SK-N-SH (cell line): ENCODE results near the gene OSBPL10. TPM values are rescaled to one million over a fixed set of nuclear protein-coding genes. Genes with fewer than 3 reads are reported as not detected.

Experiments used
- CTCF ChIA-PET: fragments of 300-600, 350-600 bp; formaldehyde crosslinking; extraction: SDS; loops from one replicate; lab custom pipeline; 2021; lab: Yijun Ruan, JAX
- POLR2A ChIA-PET: fragments of 350-600 bp; sonication (Branson Sonifier 250); formaldehyde crosslinking; extraction: SDS; loops from one replicate; lab custom pipeline; 2020; ENCODE audit warnings: antibody characterized with exemption, inconsistent platforms; lab: Yijun Ruan, JAX
- DNase-seq: peaks from one replicate; pipeline ENCODE4 v3.0.0; 2012
- H2AFZ ChIP-seq: fragments of 200-600 bp; sonication (generic); 2 replicates; pipeline ENCODE4 v1.8.1; 2016; ENCODE audit warnings: antibody characterized with exemption, mild to moderate bottlenecking, low read depth
- H3F3A ChIP-seq: fragments of 200-600 bp; sonication (generic); replicated peaks from 2 replicates; pipeline ENCODE3; 2016; ENCODE audit warnings: antibody characterized with exemption, mild to moderate bottlenecking; ENCODE audit not compliant: insufficient read depth
- H3K27ac ChIP-seq, 2 experiments: fragments of 200-500 bp in 1 of 2; fragments of 200-600 bp in 1 of 2; sonication (Bioruptor generic) in 1 of 2; sonication (generic), shearing (Covaris generic) in 1 of 2; 2 replicates each; pipeline versions ENCODE4 v1.5.1 to v1.6.1; 2014 to 2016; ENCODE audit warnings: low read depth in 2 of 2, inconsistent platforms in 1 of 2, low read length in 1 of 2, mild to moderate bottlenecking in 1 of 2, mixed read lengths in 1 of 2
- H3K27me3 ChIP-seq: fragments of 200-600 bp; sonication (generic), shearing (Covaris generic); 2 replicates; pipeline ENCODE4 v1.6.1; 2016; ENCODE audit warnings: mixed run types; ENCODE audit not compliant: insufficient read depth
- H3K36me3 ChIP-seq, 2 experiments: fragments of 200-500 bp in 1 of 2; fragments of 200-600 bp in 1 of 2; sonication (Bioruptor generic) in 1 of 2; sonication (generic) in 1 of 2; replicated peaks in 1 of 2; 2 replicates each; pipeline versions ENCODE3 to v1.5.1; 2014 to 2016; ENCODE audit warnings: low read length in 1 of 2, mild to moderate bottlenecking in 1 of 2; ENCODE audit not compliant: insufficient read depth in 2 of 2, control insufficient read depth in 1 of 2
- H3K4me1 ChIP-seq, 2 experiments: fragments of 200-500 bp in 1 of 2; fragments of 200-600 bp in 1 of 2; sonication (Bioruptor generic) in 1 of 2; sonication (generic), shearing (Covaris generic) in 1 of 2; 2 replicates each; pipeline versions ENCODE4 v1.5.1 to v1.6.1; 2014 to 2016; ENCODE audit warnings: low read depth in 1 of 2, low read length in 1 of 2, mixed run types in 1 of 2; ENCODE audit not compliant: insufficient read depth in 2 of 2, control insufficient read depth in 1 of 2
- H3K4me2 ChIP-seq: fragments of 200-600 bp; sonication (generic), shearing (Covaris generic); 2 replicates; pipeline ENCODE4 v1.6.1; 2017; ENCODE audit warnings: mixed run types
- H3K4me3 ChIP-seq, 2 experiments: fragments of 200-500 bp in 1 of 2; fragments of 200-600 bp in 1 of 2; sonication (Bioruptor generic) in 1 of 2; sonication (generic), shearing (Covaris generic) in 1 of 2; 2 replicates each; pipeline versions ENCODE4 v1.5.1 to v1.8.1; 2014 to 2016; ENCODE audit warnings: low read depth in 2 of 2, inconsistent platforms in 1 of 2, low read length in 1 of 2, mild to moderate bottlenecking in 1 of 2, mixed read lengths in 1 of 2, moderate library complexity in 1 of 2
- H3K79me2 ChIP-seq: fragments of 200-600 bp; sonication (generic); 2 replicates; pipeline ENCODE4 v1.8.1; 2017; ENCODE audit warnings: mild to moderate bottlenecking; ENCODE audit not compliant: insufficient read depth
- H3K9ac ChIP-seq: fragments of 200-600 bp; sonication (generic); 2 replicates; pipeline ENCODE4 v1.6.1; 2017; ENCODE audit warnings: mixed run types
- H3K9me2 ChIP-seq: fragments of 200-600 bp; sonication (generic); 2 replicates; pipeline ENCODE4 v1.6.1; 2017; ENCODE audit warnings: mixed run types
- H3K9me3 ChIP-seq: fragments of 200-600 bp; sonication (generic); 2 replicates; pipeline ENCODE4 v1.6.1; 2017; ENCODE audit warnings: mixed run types, mild to moderate bottlenecking, moderate library complexity
- H4K20me1 ChIP-seq: fragments of 200-600 bp; sonication (generic); 2 replicates; pipeline ENCODE4 v1.6.1; 2017; ENCODE audit warnings: mild to moderate bottlenecking, mixed run types; ENCODE audit not compliant: insufficient read depth
- ELF1 ChIP-seq: IDR thresholded peaks from 2 replicates; pipeline ENCODE4 v1.4.0; 2012
- EP300 ChIP-seq, 2 experiments: IDR thresholded peaks; 2 replicates each; pipeline versions ENCODE4 v1.4.0 to v1.6.1; 2012; ENCODE audit warnings: borderline replicate concordance in 1 of 2, low read depth in 1 of 2, low read length in 1 of 2
- JUND ChIP-seq: IDR thresholded peaks from 2 replicates; pipeline ENCODE4 v1.4.0; 2012
- MXI1 ChIP-seq: IDR thresholded peaks from 2 replicates; pipeline ENCODE4 v1.6.1; 2012; ENCODE audit warnings: mild to moderate bottlenecking, low read depth, low read length, improper control_type of control experiment
- POLR2AphosphoS5 ChIP-seq: IDR thresholded peaks from 2 replicates; pipeline ENCODE4 v1.6.1; 2012; ENCODE audit warnings: low read depth, low read length
- SMC3 ChIP-seq: IDR thresholded peaks from 2 replicates; pipeline ENCODE4 v1.6.1; 2012; ENCODE audit warnings: low read depth, low read length, improper control_type of control experiment
- TCF12 ChIP-seq: IDR thresholded peaks from 2 replicates; pipeline ENCODE4 v1.4.0; 2012
- YY1 ChIP-seq: IDR thresholded peaks from 2 replicates; pipeline ENCODE4 v1.4.0; 2012; ENCODE audit warnings: low read depth, mild to moderate bottlenecking
- ZBTB33 ChIP-seq: IDR thresholded peaks from 2 replicates; pipeline ENCODE4 v1.4.0; 2012; ENCODE audit warnings: low read depth, borderline replicate concordance
- WGBS: methylation state at CpG from one replicate; pipeline ENCODE4 v1.1.6; 2017; ENCODE audit warnings: low lambda C conversion rate; 5-methylcytosine and 5-hydroxymethylcytosine counted together
- polyA plus RNA-seq, 3 experiments: library from polyadenylated mRNA; depleted of rRNA; stranded (reverse); fragments of >200 nt; gene quantifications; 2 replicates each; pipeline ENCODE4 v1.2.3, GENCODE V29; 2012
- TF ChIP-seq, protein P1 (sequence below): fragments of 150-350 bp; IDR thresholded peaks from 2 replicates; pipeline ENCODE4 v1.6.1; 2017; ENCODE audit warnings: antibody characterized with exemption, low read length, low read depth, borderline replicate concordance
- TF ChIP-seq, protein P2 (sequence below): IDR thresholded peaks from 2 replicates; pipeline ENCODE4 v1.6.1; 2012; ENCODE audit warnings: mild to moderate bottlenecking, low read depth, low read length, moderate library complexity
- TF ChIP-seq, protein P3 (sequence below): IDR thresholded peaks from 2 replicates; pipeline ENCODE4 v1.4.0; 2012; ENCODE audit warnings: low read depth, borderline replicate concordance

Gene OSBPL10
- polyA plus RNA-seq, 1 of the 3 experiments (the other 2 are of a cell fraction), result 0.12 TPM

DNA sequence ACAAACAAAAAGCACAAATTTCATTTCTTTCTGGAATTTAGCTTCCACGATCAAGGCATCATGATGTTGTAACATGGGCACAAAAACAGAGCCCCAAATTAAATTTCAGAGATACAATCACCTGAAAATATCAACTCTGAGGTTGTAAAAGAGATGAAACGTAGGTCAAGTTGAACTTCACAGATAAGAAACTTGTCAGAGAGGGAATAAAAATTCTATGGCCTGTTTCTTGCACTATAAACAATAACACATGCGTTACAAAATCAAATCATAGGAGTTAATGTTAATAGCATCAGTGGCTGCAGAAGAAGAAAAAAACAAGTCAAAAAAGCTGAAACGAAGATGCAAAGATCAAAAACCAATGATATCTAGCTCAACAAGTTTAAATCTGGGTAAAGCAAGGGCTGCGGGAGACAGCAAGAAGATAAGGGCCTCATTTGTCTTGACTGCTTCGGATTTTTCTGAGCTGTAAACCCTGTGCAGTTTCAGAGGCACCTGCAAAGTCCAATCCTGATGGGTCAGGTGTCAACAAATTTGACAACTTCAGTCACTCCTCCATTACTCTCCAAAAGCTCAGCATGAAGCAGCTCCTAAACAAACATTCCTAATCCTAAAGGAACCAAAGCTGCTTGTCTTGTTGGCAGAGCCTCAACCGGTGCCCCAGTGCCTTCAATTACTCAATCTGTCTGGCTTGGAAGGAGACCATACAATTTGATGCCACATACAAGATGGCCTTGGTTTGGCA, 228.6 kb downstream of the OSBPL10 start:
- DNase-seq, result no peak
- H3F3A ChIP-seq, result no peaks in the 10 kb centered on the region
- no peak overlapping the region for H3K4me2 ChIP-seq
- peaks cover 0 to 21% of the 10 kb centered on the region in 2 experiments; a peak in 2 of 4 replicates for H3K4me1 ChIP-seq
- POLR2A ChIA-PET, result no interaction called here
- TF ChIP-seq TCF12 (no peak), EP300 (IDR thresholded peaks at IDR 0.05; ENCODE audit: borderline replicate concordance in 1 of 2, low read depth in 1 of 2, low read length in 1 of 2) (no peak), YY1 (no peak), MXI1 (no peak), SMC3 (no peak), JUND (no peak)
- CTCF ChIA-PET, result interaction anchor here (1.2 to 2.9 kb wide), 4 partner anchors 11 to 141 kb away, joined by 3 to 14 read pairs (median 4); no protein-coding TSS in a partner anchor
- H3K9me2 ChIP-seq, result no peaks in the 10 kb centered on the region
- H2AFZ ChIP-seq, result no peak overlapping the region
- no peaks in the 10 kb centered on the region for H4K20me1 ChIP-seq
- no peak overlapping the region for H3K27ac ChIP-seq
- no peaks in the 10 kb centered on the region for H3K9me3 ChIP-seq
- WGBS, result 37% methylated on average over 7 of the region's 7 CpGs
- no peak overlapping the region for H3K4me3 ChIP-seq
- H3K27me3 ChIP-seq, result no peaks in the 10 kb centered on the region
- H3K79me2 ChIP-seq, result no peaks in the 10 kb centered on the region
- H3K36me3 ChIP-seq, result no peaks in the 10 kb centered on the region
- H3K9ac ChIP-seq, result no peak overlapping the region

DNA sequence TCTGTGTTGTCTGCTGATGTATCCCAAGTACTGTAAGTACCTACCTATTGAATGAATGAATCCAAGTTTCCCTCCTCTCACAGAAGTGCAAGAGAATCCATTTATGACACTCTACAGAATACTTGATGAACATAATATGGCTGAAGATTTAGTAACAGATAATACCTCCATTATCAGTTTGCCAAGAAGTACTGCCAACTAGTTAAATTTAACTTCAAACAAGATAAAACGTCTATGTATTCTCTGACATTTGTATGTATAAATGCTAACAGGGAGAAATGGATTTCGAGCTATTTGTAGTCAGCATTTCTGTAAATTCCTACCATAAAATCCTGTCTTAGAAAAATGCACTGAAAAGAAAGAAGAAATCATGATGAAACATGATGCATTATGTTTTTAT, 230.7 kb downstream of the OSBPL10 start:
- H3K36me3 ChIP-seq, result no peaks in the 10 kb centered on the region
- ChIA-PET POLR2A (no interaction called here), CTCF (interaction anchor here (1.0 kb wide), 1 partner anchor 27 kb away, joined by 3 read pairs; no protein-coding TSS in a partner anchor)
- no peaks in the 10 kb centered on the region for H3F3A ChIP-seq
- H3K4me1 ChIP-seq, result peaks cover 0 to 21% of the 10 kb centered on the region in 2 experiments; a peak in 2 of 4 replicates
- no peak overlapping the region for H2AFZ ChIP-seq
- no peak overlapping the region for H3K4me2 ChIP-seq
- no peaks in the 10 kb centered on the region for H3K9me2 ChIP-seq
- H3K4me3 ChIP-seq, result no peak overlapping the region
- WGBS, result 14% methylated on average over 2 of the region's 2 CpGs
- no peak overlapping the region for H3K27ac ChIP-seq
- no peak for DNase-seq
- no peaks in the 10 kb centered on the region for H4K20me1 ChIP-seq
- H3K9me3 ChIP-seq, result no peaks in the 10 kb centered on the region
- H3K9ac ChIP-seq, result no peak overlapping the region
- no peaks in the 10 kb centered on the region for H3K27me3 ChIP-seq
- H3K79me2 ChIP-seq, result no peaks in the 10 kb centered on the region
- TF ChIP-seq POLR2AphosphoS5, result no peak
- TF ChIP-seq ELF1, result no peak
- no peak for TF ChIP-seq JUND
- TF ChIP-seq, protein P1, sequence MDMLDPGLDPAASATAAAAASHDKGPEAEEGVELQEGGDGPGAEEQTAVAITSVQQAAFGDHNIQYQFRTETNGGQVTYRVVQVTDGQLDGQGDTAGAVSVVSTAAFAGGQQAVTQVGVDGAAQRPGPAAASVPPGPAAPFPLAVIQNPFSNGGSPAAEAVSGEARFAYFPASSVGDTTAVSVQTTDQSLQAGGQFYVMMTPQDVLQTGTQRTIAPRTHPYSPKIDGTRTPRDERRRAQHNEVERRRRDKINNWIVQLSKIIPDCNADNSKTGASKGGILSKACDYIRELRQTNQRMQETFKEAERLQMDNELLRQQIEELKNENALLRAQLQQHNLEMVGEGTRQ, result no peak
- TF ChIP-seq, protein P2, sequence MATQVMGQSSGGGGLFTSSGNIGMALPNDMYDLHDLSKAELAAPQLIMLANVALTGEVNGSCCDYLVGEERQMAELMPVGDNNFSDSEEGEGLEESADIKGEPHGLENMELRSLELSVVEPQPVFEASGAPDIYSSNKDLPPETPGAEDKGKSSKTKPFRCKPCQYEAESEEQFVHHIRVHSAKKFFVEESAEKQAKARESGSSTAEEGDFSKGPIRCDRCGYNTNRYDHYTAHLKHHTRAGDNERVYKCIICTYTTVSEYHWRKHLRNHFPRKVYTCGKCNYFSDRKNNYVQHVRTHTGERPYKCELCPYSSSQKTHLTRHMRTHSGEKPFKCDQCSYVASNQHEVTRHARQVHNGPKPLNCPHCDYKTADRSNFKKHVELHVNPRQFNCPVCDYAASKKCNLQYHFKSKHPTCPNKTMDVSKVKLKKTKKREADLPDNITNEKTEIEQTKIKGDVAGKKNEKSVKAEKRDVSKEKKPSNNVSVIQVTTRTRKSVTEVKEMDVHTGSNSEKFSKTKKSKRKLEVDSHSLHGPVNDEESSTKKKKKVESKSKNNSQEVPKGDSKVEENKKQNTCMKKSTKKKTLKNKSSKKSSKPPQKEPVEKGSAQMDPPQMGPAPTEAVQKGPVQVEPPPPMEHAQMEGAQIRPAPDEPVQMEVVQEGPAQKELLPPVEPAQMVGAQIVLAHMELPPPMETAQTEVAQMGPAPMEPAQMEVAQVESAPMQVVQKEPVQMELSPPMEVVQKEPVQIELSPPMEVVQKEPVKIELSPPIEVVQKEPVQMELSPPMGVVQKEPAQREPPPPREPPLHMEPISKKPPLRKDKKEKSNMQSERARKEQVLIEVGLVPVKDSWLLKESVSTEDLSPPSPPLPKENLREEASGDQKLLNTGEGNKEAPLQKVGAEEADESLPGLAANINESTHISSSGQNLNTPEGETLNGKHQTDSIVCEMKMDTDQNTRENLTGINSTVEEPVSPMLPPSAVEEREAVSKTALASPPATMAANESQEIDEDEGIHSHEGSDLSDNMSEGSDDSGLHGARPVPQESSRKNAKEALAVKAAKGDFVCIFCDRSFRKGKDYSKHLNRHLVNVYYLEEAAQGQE, result no peak
- no peak for TF ChIP-seq ZBTB33
- TF ChIP-seq, protein P3, sequence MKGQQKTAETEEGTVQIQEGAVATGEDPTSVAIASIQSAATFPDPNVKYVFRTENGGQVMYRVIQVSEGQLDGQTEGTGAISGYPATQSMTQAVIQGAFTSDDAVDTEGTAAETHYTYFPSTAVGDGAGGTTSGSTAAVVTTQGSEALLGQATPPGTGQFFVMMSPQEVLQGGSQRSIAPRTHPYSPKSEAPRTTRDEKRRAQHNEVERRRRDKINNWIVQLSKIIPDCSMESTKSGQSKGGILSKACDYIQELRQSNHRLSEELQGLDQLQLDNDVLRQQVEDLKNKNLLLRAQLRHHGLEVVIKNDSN, result no peak
- no peak for TF ChIP-seq SMC3
